HG03354 (cell line): ENCODE data around the gene TMTC2.

ENCODE experiments used
- ATAC-seq: cut with Tn5 transposase; IDR thresholded peaks from one replicate; pipeline ENCODE4 v1.9.1; 2021; ENCODE audit warnings: mild to moderate bottlenecking; ENCODE audit not compliant: unreplicated experiment, poor library complexity, severe bottlenecking

Gene TMTC2

DNA sequence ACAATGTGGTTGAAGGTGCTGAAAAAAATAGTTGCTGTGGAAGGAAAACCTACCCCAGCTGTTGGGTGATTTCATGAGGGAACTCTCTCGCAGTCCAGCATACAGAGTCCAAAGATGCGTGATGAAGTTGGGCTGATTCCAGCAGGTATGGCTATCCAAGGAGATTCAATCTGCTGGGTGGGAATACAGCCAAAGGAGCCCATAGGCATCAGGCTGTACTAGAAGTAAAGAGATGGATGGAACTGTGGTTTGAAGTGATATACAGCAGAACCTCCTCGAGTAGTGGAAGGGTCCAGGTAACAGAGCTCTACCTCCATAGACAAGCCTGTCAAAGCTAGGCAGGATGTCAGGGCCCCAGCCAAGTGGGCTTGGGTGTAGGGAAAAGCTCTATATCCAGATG lies 11.5 kb upstream of the TMTC2 start:
- no peak for ATAC-seq

- ATAC-seq: no peak
Observed at GRCh38 chr12:82682326-82682725, 4.4 kb upstream of the TMTC2 start.

- ATAC-seq: no peak
Observed at GRCh38 chr12:82682851-82683261, 3.9 kb upstream of the TMTC2 start.

GRCh38 chr12:82685790-82686167 lies 927 bp upstream of the TMTC2 start:
- peak; percentile 62 for ATAC-seq

- ATAC-seq: peak; percentile 51
Observed at GRCh38 chr12:82687021-82688011, 610 bp downstream of the TMTC2 start.

DNA sequence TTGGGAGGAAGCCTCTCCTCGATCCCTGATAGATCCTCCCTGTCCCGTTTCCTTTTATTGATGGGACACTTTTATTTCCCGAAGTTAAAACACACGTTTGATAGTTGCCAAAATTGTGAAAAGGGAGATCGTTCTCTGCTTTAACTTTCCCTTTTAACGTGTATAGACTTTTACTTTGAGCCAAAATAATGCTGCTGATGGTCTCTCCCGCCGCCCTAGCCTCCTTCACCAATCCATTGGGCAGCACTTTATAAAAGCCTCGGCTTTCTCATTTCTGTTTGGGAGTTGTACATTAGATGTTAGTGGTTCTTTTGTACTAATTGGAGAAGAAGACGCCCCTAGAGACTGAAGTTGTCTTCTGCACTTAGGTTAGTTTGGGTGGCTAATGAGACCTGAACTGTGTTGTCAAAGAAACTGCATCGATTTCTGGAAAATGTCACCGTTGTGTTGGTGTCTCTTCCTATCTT lies 1.4 kb downstream of the TMTC2 start:
- ATAC-seq: no peak

DNA sequence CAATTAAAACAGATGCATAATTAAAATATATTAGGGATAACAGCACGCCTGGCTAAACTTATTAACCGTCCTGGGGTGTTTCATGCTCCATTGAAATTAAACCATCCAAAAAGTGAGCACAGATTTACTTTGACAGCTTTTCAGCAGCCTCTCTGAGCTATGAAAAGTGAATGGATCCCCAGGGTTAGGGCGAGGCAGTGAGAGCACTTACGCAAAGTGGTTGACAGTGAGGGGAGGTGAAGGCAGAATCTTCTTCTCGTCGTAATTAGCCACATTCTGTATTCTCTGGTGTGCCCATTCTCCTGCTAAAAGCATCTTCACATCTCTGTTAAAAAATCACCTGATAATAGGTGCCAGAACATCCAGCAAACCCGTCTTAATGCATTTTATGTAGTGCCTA lies 1.9 kb downstream of the TMTC2 start:
- ATAC-seq: no peak

GRCh38 chr12:82690006-82690405 lies 3.3 kb downstream of the TMTC2 start:
- no peak for ATAC-seq

GRCh38 chr12:82691513-82691912 lies 4.8 kb downstream of the TMTC2 start:
- ATAC-seq: no peak

DNA sequence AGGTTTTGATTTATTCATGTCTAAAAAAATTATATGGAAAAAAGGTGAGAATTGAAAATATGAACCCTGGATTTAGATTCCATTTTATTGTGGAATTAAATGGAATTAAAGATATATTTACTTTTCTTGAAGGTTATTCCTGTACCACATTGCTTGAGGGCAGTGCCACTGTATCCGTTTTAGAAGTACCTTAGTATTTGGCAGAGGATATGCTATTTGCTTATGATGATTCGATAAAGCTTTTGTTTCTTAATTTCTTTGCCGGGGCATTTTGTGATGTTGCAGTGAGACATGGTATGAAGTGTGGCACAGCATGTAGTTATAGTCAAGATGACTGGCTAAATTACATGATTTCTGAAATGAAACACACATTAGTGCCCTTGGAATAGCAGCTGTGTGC lies 7.6 kb downstream of the TMTC2 start:
- no peak for ATAC-seq

GRCh38 chr12:82694970-82695369 lies 8.3 kb downstream of the TMTC2 start:
- ATAC-seq: no peak

DNA sequence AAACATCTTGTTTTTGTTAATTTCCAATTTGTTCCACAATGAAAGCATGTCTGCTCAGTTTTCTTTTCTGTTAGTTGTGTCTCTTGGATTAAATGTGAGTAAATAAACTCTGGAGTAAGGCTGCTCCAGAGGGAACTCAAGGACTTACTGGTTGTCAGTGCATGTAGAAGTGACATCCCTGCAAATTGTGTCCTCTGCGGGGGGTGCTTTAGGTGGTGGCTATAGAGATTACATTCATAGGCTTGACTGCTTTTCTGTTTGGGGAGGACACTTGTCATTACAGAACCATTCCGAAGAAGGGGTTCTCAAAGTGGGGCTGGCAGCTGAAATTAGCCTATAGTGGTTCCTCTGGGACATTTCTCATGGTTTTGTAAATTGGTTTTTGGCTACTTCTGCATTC lies 8.8 kb downstream of the TMTC2 start:
- ATAC-seq: no peak

GRCh38 chr12:82696543-82696942 lies 9.8 kb downstream of the TMTC2 start:
- ATAC-seq: no peak

- ATAC-seq: no peak
Observed at GRCh38 chr12:82698708-82699564, 12.2 kb downstream of the TMTC2 start.

DNA sequence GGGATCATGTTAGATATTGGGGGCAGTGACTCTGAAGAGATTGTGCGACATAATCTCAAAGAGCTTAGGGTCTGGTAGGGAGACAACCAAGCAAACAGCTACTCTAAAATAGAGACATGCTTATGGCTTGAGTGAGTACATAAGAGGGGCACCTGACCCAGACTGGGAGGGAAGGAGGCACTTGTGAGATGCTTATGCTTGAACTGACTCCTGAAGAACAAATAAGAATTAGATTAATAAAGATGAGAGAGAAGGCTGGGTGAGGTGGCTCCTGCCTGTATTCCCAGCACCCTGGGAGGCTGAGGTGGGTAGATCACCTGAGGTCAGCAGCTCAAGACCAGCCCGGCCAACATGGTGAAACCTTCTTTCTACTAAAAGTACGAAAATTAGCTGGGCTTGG lies 19.1 kb downstream of the TMTC2 start:
- no peak for ATAC-seq

DNA sequence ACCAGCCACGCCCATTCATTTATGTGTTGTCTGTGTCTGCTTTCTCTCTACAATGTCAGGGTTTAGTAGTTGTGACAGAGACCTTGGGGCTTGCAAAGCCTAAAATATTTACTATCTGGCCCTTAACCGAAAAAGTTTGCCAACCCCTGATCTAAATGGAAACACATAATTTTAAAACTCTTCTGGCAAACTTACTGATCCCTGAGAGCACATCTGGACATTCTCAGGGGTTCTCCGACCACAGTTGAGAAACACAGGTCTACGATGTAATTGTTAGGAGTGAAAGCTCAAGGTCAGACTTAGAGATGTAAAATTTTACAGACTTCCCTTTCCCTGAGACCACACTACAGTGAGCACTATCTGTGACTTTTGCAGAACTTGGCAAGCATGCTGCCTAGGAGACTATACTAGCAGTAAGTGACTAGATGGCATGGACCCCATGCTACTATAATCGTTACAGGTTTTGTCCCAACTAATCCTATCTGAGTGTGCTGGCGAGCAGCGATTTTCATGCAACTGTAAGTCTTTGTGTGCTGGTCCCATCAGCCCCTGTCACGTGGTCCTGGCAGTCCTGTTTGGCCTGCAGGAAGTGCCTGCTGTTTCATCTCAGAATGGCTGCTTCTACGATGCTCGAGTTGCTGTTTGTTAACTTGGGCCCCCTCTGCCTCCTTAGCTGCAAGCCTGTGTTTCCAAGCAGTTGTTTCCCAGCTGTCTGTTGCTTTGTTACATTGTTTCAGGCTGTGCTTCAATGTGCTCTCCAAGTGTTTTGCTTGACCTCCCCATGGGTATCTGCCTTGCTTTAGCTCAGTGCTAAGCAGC lies 21.6 kb downstream of the TMTC2 start:
- ATAC-seq: no peak

GRCh38 chr12:82709794-82710355 lies 23.2 kb downstream of the TMTC2 start:
- no peak for ATAC-seq

DNA sequence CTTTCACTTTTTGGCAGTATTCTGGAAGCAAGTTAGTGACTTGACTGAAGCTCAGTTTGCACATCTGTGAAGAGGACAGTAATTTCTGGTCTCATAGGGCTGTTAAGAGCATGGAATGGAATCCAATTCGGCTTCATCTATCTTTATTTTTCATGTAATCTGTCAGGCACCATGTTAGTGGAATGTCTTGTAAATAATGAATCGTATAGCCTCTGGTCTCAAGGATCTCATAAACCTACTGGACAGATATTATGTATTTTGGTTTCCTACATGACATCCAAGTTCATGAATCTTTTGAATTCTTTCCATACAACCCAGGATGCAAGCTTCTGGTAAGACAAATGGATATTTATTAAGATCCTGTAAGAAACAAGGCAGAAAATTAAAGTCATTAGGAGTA lies 24.0 kb downstream of the TMTC2 start:
- no peak for ATAC-seq

DNA sequence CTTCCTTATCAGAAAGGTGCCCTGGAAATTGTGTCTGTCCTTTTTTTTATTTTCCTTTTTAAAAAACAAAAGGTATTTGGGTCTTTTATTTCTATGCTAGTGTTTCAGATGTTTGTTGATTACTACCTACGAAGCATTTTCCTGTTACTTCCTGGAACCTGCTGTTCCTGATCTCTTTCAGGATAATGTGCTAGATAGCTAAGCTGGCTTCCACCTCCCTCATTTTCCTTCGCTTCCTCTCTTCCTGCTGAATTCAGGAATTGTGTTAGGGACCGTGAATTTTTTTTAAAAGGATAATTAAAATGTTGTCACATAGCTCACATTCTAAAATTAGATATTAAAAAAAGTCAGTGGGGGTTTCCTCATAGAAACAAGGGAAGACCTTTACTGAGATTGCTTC lies 27.7 kb downstream of the TMTC2 start:
- ATAC-seq: no peak
